ENCODE measurements around the gene FAM83G. TPM values are rescaled to one million over a fixed set of nuclear protein-coding genes. Genes with fewer than 3 reads are reported as not detected.
A peak's percentile ranks its signal among the peaks of the same experiment; 100 is the strongest.

Gene FAM83G
- total RNA-seq, 1 donor from 2014 or later, result 12.9 TPM

GRCh38 chr17:18961634-18962493 is 42.7 kb downstream of the FAM83G start:
- Mint-ChIP-seq H3K36me3 (ENCODE audit: low read depth, unreplicated experiment) (no peaks in the 10 kb centered on the region), H3K4me1 (ENCODE audit: low read depth, unreplicated experiment) (peaks cover 10% of the 10 kb centered on the region), H3K27ac (ENCODE audit: unreplicated experiment) (peak overlapping the region; percentile 5), H3K4me3 (ENCODE audit: unreplicated experiment) (no peak overlapping the region), H3K9me3 (ENCODE audit: unreplicated experiment) (no peaks in the 10 kb centered on the region), H3K27me3 (ENCODE audit: low read depth, unreplicated experiment) (peaks cover 7% of the 10 kb centered on the region)
- Histone ChIP-seq H4K20me1 (ENCODE audit: insufficient read depth, low read length) (no peaks in the 10 kb centered on the region), H3K27ac (ENCODE audit: low read depth, low read length) (no peak overlapping the region), H3K4me3 (ENCODE audit: insufficient read depth, low read depth, low read length) (no peak overlapping the region), H3K9me3 (ENCODE audit: insufficient read depth, low read depth, low read length) (no peaks in the 10 kb centered on the region), H3K9ac (ENCODE audit: low read length) (peak overlapping the region; percentile 45), H3K79me2 (ENCODE audit: insufficient read depth, low read length) (no peaks in the 10 kb centered on the region), H3K4me1 (ENCODE audit: insufficient read depth, low read length) (peaks cover 25% of the 10 kb centered on the region), H3K36me3 (ENCODE audit: insufficient read depth, low read length) (no peaks in the 10 kb centered on the region), H3K4me2 (ENCODE audit: low read length) (peak overlapping the region; percentile 16), H2AFZ (ENCODE audit: low read depth, low read length) (peak overlapping the region; percentile 23), H3K27me3 (ENCODE audit: insufficient read depth, low read length) (no peaks in the 10 kb centered on the region)
- no peak for DNase-seq (ENCODE audit: low read depth)
- TF ChIP-seq, protein P1, sequence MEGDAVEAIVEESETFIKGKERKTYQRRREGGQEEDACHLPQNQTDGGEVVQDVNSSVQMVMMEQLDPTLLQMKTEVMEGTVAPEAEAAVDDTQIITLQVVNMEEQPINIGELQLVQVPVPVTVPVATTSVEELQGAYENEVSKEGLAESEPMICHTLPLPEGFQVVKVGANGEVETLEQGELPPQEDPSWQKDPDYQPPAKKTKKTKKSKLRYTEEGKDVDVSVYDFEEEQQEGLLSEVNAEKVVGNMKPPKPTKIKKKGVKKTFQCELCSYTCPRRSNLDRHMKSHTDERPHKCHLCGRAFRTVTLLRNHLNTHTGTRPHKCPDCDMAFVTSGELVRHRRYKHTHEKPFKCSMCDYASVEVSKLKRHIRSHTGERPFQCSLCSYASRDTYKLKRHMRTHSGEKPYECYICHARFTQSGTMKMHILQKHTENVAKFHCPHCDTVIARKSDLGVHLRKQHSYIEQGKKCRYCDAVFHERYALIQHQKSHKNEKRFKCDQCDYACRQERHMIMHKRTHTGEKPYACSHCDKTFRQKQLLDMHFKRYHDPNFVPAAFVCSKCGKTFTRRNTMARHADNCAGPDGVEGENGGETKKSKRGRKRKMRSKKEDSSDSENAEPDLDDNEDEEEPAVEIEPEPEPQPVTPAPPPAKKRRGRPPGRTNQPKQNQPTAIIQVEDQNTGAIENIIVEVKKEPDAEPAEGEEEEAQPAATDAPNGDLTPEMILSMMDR (IDR thresholded peaks at IDR 0.05; ENCODE audit: insufficient read depth, low read depth, low read length), result no peak
- TF ChIP-seq EZH2 (IDR thresholded peaks at IDR 0.05; ENCODE audit: insufficient read depth, low read length), result no peak
- no peak for FAIRE-seq

DNA sequence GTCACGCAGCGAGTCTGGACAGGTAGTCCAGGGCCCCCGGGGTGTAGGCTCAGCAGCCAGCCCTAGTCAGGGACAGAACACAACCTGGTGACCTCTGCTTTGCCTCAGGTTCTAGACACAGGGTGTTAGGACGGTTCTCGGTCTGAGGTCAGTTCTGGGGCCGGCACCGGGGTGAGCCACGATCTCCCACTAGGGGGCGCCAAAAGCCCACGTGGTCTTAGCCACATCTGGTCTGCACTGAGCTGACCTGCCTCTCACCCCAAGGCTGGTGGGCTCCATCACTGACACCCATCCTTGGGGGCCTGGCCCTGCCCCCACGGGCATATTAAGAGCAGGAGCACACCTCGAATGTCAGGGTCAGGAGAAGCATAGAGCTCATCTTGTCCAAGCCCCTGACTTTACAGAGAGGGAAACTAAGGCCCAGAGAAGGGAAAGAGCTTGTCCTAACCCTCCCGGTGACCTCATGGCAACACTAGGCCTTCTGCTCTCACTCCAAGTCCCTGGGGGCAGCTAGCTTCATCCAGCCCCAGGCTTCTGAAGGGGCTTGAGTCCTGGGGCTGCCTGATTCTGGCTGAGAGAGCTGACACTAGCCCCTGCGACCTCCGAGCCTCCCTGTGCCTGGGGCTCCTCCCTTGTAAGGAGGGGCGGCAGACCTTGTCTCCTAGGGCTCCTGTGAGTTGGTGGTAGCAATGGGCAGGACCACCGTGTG is 43.6 kb downstream of the FAM83G start:
- Histone ChIP-seq H2AFZ (ENCODE audit: low read depth, low read length) (no peak overlapping the region), H3K27ac (ENCODE audit: low read depth, low read length) (no peak overlapping the region), H3K4me3 (ENCODE audit: insufficient read depth, low read depth, low read length) (no peak overlapping the region), H4K20me1 (ENCODE audit: insufficient read depth, low read length) (no peaks in the 10 kb centered on the region), H3K4me2 (ENCODE audit: low read length) (no peak overlapping the region), H3K36me3 (ENCODE audit: insufficient read depth, low read length) (no peaks in the 10 kb centered on the region), H3K79me2 (ENCODE audit: insufficient read depth, low read length) (no peaks in the 10 kb centered on the region), H3K27me3 (ENCODE audit: insufficient read depth, low read length) (no peaks in the 10 kb centered on the region), H3K9ac (ENCODE audit: low read length) (no peak overlapping the region), H3K4me1 (ENCODE audit: insufficient read depth, low read length) (peaks cover 25% of the 10 kb centered on the region), H3K9me3 (ENCODE audit: insufficient read depth, low read depth, low read length) (no peaks in the 10 kb centered on the region)
- Mint-ChIP-seq H3K4me3 (ENCODE audit: unreplicated experiment) (no peak overlapping the region), H3K27me3 (ENCODE audit: low read depth, unreplicated experiment) (peaks cover 7% of the 10 kb centered on the region), H3K9me3 (ENCODE audit: unreplicated experiment) (no peaks in the 10 kb centered on the region), H3K27ac (ENCODE audit: unreplicated experiment) (peak overlapping the region; percentile 18), H3K36me3 (ENCODE audit: low read depth, unreplicated experiment) (no peaks in the 10 kb centered on the region), H3K4me1 (ENCODE audit: low read depth, unreplicated experiment) (peaks cover 10% of the 10 kb centered on the region)
- FAIRE-seq (no peak), DNase-seq (ENCODE audit: low read depth) (no peak)
- TF ChIP-seq EZH2 (IDR thresholded peaks at IDR 0.05; ENCODE audit: insufficient read depth, low read length), result no peak
- TF ChIP-seq, protein P1 (IDR thresholded peaks at IDR 0.05; ENCODE audit: insufficient read depth, low read depth, low read length), result peak; percentile 66

Data from astrocyte (in vitro differentiated cells and primary cell).